Activated CD8-positive, alpha-beta memory T cell treated with anti-CD3 and anti-CD28 coated beads, Interleukin-2, amount 50 U/mL, for 4 hours (primary cell): Measurements from ENCODE around the gene CFAP74.
"Not testable (repeated sequence)": the region's sequence is repeated elsewhere in the genome, so short reads cannot be mapped to it uniquely, and the experiment has no call there.

ENCODE experiments used
- DNase-seq: peaks from one replicate; pipeline ENCODE4 v3.0.0-alpha.2; 2020

Gene CFAP74

DNA sequence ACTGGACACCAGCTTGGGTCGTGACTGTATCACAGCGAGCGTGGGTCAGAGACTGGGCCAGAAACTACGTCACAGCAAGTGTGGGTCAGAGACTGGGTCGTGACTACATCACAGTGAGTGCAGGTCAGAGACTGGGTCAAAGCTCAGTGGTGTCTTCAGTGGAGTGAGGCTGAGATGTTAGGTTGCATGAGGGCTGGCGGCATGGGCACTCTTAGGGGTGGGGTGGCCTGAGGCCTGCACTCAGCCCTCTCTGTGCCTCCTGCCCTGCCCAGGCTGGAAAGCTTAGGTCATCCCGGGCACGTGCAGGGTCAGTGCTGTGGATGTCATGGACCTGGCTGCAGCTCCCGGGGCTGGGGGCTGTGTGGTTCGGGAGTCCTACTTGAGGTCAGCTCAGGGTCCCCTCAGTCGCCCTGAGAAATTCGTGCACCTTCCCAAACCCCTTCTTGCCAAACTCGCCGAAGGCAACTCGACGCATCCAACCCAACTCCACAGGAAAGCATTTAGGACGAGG, 19.0 kb downstream of the CFAP74 start:
- DNase-seq, result no peak

DNA sequence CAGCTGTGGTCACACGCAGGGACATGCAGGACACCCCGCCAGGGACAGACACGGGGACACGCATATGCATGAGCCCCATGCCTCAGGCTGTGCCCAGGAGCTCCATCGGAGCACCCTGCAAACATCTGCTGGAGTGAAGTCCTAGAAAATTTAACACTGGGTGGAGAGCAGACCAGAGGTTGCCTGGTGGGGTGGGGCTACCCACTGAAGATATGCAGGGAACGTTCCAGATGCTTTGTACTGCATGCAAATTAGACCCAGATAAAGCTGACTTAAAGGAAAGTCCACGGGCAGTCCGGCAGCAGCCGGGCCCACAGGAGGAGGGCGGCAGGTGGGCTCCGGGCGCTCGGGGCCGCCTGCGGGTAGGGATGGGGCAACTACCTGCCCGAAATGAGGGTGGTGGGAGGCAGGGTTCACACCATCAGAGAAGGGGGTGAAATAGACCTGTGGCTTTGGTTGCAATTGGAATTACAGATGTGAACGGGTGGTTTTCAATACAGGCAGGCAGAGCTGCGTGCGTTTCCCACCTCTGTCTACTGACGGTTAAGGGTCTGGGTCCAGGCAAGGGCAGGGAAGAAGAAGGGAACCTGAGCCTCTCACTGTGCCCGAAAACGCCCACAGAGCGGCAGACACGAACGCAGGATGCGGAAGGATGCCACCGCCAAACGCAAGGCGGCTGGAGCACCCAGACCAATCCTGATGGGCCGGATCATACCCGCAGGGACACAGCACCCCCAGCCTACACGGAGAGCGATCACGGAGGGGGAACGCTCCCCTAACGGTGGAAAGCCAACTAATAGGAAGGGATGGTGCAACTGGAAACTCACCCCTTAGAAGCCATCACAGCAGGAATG, 21.0 kb downstream of the CFAP74 start:
- DNase-seq, result no peak

DNA sequence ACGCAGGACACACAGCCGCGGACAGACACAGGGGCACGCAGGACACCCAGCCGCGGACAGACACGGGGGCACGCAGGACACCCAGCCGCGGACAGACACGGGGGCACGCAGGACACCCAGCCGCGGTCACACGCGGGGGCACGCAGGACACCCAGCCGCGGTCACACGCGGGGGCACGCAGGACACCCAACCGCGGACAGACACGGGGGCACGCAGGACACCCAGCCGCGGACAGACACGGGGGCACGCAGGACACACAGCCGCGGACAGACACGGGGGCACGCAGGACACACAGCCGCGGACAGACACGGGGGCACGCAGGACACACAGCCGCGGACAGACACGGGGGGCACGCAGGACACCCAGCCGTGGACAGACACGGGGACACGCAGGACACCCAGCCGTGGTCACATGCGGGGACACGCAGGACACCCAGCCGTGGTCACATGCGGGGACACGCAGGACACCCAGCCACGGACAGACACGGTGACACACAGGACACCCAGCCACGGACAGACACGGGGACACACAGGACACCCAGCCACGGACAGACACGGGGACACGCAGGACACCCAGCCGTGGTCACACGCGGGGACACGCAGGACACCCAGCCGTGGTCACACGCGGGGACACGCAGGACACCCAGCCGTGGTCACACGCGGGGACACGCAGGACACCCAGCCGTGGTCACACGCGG, 21.8 kb downstream of the CFAP74 start:
- DNase-seq, result not testable (repeated sequence)

DNA sequence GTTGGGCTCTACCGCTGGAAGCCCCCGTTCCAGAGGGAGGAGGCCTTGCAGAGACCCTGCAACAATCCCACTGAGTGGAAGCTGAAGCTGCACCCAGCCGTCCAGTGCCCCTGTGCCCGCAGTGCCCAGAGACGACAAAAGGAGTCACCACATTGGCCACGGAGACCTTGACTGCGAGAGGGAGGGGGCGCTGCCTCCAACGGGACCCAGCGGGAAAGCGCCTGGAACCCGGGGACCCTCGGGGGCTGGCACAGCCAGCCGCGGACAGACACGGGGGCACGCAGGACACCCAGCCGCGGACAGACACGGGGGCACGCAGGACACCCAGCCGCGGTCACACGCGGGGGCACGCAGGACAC, 22.5 kb downstream of the CFAP74 start:
- no peak for DNase-seq

DNA sequence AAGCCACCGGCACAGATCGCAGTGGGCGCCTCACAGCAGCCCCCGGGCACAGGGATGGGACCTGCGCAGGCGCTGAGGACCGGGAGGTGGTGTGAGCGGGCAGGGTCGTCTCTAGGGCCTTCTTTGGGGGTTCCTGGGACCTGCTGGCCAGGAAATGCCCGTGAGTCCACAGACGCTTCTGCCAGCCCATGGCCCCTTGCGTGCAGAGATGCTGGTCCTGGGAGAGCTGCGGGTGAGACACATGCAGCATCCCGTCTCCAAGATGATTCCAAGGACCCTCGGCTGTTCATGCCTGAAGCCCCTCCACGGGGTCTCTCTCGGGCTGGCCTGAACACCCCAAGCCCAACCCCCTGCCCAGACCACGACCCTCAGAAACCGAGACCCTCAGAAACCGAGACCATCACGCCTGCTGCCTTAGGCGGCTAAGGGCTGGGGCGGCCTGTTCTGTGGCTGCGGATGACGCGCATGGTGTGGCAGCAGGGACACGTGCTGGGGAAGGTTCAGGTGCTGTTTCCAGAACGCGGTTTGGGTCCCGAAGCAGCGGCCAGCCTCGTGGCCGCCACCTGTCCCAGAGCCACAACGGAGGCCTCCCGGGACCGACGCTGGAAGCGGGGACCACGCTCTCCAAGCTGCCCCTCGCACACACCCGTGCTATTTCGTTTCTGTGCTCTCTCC, 23.0 kb downstream of the CFAP74 start:
- DNase-seq, result no peak

DNA sequence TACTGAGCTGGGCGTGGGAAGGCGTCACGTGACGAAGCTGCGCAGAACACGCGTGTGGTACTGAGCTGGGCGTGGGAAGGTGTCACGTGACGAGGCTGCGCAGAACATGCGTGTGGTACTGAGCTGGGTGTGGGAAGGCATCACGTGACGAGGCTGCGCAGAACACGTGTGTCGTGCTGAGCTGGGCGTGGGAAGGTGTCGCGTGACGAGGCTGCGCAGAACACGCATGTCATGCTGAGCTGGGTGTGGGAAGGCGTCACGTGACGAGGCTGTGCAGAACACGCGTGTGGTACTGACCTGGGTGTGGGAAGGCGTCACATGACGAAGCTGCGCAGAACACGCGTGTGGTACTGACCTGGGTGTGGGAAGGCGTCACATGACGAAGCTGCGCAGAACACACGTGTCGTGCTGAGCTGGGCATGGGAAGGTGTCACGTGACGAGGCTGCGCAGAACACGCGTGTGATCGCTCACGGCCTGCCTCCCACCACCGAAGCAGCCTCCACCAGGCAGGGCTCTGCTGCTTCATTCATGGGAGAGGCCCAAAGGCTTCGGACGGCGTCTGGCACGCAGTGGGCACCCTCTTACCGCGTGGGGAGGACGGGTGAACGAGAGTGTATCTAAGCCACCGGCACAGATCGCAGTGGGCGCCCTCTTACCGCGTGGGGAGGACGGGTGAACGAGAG, 24.0 kb downstream of the CFAP74 start:
- DNase-seq, result no peak

DNA sequence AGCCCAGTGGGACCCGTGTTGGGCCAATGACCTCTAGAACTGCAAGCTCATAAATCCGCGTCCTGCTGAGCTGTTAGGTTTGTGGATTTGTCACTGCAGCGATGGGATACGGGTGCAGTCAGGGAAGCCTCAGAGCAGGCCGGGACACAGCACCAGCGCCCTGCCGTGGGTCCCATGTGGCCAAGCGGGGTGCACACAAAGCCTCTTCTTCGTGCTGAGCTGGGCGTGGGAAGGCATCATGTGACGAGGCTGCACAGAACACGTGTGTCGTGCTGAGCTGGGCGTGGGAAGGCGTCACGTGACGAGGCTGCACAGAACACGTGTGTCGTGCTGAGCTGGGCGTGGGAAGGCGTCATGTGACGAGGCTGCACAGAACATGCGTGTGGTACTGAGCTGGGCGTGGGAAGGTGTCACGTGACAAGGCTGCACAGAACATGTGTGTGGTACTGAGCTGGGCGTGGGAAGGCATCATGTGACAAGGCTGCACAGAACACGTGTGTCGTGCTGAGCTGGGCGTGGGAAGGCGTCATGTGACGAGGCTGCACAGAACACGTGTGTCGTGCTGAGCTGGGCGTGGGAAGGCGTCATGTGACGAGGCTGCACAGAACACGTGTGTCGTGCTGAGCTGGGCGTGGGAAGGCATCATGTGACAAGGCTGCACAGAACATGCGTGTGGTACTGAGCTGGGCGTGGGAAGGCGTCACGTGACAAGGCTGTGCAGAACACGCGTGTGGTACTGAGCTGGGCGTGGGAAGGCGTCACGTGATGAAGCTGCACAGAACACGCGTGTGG, 24.7 kb downstream of the CFAP74 start:
- not testable (repeated sequence) for DNase-seq

DNA sequence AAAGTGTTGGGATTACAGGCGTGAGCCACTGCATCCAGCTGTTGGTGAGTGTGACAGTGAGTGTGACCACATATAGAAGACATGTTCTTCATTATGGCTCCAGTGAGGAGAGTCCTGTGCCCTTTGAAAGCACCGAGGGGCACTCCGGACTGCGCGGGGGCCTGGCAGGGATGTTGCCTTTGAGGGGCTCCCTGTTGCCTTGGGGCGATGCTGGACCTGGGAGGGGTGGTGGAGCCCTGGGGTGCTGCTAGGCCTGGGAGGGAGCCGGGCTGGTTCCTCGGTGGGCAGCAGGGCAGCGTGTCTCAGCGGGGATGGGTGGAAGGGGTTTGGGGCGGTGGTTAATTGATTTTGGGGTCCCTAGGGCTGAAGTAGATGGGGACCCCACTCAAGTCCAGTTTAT, 25.5 kb downstream of the CFAP74 start:
- DNase-seq, result no peak

DNA sequence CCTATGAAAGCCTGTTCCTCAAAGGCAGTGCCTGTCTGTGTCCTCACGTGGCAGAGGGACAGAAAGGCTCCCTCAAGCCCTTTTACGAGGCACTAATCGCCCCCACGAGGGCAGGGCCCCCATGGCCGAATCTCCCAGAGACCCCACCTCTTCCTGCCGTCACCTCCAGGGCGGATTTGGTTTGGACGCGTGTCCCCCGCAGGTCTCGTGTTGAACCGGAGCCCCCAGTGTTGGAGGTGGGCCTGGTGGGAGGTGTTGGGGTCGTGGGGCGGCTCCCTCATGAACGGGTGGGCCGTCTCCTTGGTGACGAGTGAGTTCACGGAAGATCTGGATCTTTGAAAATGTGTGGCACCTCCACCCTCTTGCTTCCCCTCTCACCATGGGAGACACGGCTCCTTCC, 27.6 kb downstream of the CFAP74 start:
- DNase-seq, result no peak

DNA sequence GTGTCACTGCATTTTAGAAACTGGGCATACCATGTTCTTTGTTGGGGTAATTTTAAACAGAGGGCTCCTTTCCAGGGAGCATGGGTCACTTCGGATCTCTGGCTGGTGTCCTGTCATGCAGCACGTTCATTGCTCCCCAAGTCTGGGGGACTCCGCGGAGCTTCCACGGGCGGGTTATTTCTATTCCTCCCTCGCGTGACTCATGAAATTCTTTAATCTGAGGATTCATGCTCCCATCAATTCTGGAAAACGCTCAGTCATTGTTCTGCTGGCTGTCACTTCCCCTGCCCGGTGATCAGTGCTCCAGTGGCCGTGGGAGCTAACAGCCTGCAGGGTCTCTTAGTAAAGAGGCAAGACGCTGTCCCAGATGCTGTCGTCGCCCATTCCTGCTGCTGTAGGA, 28.1 kb downstream of the CFAP74 start:
- DNase-seq, result no peak

DNA sequence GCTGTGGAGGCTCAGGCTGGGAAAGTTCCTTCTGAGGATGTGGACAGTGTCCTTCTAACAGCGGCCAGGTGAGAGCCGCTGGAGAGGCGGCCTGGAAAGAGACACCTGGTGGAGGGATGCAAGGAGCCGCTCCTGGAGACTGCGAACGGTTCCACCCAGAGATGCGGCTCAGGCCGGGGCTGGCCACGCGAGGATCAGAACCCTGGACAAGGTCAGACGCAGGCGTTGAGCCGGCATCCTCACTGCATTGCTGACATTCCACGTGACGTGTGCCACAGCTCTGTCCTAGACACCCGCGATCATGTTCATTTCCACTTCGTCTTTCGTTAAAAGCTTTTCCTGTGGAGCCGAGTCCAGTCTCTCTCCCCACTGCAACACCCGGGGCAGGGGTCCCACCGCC, 28.8 kb downstream of the CFAP74 start:
- no peak for DNase-seq

DNA sequence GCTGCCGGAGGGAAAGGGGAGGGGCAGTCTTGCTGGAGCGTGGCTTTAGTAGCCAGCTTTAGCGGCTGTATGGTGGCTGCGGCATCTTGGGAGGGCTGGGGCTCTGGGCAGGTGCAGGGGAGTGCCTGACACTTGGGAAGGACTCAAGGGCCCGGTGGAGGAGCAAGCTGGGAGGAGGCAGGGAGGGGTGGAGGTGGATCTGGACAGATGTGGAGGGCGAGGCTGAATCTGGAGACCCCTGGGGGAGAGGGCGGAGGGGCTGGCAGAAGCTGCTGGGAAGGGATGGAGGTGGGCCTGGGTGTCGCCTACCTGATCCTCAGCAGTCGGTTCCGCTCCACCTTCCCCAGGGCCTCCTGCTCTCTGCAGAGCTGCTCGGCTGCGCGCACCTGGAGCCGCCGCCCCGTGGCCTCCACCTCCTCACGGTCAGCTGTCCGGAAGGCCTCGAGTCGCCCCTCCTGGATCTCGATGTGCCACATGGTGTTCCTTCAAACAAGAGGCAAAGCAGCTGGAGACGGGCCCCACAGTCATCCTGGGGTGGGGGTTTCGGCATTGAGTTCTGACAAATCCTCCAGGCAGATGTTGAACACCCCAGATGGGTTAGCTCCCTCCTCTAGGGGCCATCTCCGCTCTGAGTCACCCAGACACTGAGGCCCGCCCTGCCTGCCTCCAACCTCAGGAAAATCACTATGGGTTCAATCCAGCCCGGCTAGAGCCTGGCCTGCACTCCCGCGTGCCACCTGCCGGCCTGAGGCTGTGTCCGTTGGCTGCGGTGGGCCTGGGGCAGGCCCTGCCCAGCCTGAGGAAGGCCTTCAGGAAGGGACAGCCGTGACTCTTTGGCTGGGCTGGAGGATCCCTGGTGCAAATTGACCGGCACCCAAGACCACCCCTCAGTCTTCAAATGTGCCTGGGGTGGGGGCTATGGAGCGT, 29.6 kb downstream of the CFAP74 start:
- DNase-seq, result no peak

DNA sequence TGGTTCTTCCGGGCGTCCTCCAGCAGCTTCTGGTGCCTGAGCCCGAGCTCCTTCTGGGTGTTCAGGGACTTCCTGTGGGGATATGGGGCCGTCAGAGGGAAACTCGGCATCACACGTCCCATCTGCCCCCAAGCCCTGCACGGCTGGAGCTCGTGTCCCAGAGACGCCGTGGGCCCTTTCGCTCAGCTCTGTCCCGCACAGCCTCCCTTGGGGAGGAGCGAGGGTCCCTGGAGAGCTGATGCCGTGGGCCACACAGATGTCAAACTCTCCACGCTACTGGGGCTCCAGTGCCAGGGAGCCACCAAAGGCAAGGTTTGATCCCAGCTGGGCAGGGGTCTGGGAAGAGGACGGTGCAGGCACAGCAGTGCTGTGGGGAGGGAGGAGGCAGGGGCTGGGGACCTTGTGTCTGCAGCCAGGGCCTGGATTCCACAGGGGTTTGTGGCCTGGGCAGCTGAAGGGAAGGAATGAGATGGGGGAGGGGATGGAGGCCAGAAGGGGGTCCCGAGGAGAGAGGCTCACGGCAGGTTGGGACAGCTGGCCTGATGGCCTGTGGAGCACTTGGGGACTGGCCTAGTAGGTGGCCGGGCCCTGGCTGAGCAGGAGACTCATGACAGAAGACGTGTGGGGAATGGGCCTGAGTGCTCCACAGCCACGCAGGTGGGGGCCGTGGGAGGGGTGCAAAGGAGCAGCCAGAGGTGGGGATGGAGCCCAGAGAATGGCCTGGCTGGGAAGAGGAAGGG, 30.4 kb downstream of the CFAP74 start:
- DNase-seq, result no peak

DNA sequence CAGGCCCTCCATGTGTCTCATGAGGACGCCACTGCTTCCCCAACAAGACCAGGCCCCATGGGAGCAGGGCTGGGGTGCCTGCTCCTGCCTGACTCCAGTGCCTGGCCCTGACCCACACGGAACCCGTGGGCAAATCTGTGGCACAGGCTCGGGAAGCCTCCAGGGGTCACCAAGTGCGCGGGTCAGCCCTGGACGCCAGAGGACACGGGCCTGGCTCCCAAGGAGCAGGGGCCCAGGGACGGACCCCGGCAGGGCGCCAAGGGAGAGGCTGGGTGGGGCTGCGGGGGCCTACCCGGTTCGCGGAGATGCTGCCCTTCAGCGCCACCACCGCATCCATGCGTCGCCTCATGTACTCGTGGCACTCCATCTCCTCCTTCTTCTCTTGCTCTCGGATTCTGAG, 31.9 kb downstream of the CFAP74 start:
- DNase-seq, result no peak

DNA sequence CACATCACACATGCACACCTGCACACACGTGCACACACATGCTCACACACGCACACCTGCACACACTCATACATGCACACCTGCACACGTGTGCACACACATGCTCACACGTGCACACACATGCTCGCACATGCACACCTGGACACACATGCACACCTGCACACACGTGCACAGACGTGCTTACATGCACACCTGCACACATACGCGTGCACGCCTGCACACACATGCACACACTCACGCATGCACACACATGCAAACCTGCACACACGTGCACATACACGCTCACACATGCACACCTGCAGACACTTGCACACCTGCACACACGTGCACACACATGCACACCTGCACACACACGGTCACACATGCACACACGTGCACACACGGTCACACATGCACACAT, 32.6 kb downstream of the CFAP74 start:
- no peak for DNase-seq

DNA sequence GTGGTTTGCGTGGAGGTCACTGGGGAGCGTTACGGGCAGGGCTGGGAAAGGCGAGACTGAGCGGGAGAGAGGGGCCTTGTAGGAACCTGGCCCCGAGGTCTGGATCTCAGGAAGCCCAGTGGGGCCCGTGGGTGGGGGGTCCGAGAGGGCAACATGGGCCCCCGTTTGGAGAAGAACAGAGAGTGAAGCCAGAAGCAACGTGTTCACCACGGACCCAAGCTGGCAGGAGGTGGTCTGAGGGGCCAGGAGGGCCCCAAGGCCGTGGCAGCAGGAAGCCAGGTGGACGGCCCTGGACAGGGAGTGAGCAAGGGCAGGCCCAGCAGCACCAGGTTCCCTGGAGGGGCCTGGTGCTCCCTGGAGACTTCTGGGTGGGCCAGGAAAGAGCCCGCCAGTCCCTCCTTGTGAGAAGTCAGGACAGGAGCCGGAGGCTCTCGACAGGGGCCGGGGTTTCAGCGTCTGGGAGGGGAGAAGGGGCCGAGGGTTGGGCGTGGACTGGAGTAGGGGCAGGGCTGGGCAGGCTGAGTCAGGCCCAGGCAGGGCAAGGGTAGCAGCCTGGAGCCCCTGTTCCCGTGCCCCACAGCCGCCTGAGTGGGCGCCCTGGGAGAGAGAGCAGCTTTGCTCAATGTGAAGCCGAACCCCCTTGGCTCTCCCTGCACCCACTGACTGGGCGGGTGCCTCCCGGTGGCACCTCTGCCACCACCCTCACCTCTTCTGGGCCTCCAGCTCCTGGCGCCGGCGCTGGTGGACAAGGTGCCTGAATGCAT, 33.5 kb downstream of the CFAP74 start:
- no peak for DNase-seq

DNA sequence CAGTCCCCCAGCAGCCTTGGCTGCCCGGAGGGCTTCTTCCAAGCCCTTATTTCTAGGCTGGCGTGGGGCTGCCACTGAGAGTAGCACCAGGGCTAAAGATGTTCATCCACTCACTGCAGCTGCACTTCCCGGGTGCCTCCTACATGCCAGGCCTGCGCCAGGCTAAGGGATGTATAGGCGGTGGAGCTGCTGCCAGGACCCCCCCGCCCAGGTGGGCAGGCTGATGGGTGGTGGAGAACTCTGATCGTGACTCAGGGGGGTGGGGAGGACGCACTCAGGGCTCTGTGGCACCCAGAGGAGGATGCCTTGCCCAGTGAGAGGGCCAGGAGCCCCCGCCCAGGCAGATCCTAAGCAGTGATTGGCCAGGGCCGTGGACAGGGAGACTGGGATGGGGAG, 34.1 kb downstream of the CFAP74 start:
- no peak for DNase-seq

DNA sequence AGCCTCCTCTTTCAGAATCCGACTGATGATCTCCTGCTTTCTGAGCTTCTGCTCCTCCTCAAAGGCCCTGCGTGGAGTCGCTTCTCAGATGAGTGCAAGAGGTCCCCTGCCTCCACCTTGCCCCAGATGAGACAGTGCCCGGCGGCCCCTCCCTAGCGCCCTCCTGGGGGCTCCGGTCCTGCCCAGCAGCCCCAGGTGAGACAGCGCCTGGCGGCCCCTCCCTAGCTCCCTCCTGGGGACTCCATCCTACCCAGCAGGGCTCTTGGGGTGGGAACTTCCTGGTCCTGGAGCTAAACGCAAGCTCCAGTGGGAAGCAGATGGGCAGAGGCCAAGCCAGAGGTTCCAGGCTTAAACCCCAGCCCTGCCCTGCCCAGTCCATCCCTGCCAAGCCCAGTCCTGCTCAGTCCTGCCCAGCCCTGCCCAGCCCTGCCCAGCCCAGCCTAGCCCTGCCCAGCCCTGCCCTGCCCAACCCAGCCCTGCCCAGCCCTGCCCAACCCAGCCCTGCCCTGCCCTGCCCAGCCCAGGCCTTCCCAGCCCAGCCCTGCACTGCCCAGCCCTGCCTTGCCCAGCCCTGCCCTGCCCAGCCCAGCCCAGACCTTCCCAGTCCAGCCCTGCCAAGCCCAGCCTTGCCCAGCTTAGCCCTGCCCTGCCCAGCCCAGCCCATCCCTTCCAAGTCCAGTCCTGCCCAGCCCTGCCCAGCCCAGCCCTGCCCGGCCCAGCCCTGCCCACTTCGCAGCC, 34.6 kb downstream of the CFAP74 start:
- no peak for DNase-seq

DNA sequence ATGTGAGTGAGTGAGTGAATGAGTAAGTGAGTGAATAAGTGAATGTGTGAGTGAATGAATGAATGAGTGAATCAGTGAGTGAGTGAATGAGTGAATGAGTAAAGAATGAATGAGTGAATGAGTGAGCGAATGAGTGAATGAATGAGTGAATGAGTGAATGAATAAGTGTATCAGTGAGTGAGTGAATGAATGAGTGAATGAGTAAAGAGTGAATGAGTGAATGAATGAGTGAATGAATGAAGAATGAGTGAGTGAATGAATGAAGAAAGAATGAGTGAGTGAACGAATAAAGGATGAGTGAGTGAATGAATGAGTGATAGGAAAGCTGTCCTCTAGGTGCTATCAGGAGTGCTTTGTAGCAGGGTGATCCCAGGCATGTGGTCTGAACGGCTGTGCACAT, 35.7 kb downstream of the CFAP74 start:
- DNase-seq, result no peak
